H1 (cell line): ENCODE data around the gene EEF1A2. TPM values are rescaled to one million over a fixed set of nuclear protein-coding genes. Genes with fewer than 3 reads are reported as not detected.

ENCODE experiments used
- CTCF ChIA-PET: fragments of 300-600 bp; sonication (Branson Sonifier 250); formaldehyde crosslinking; loops from one replicate; lab custom pipeline; 2021; ENCODE audit not compliant: partially characterized antibody; lab: Charles Lee
- POLR2A ChIA-PET: fragments of 300-600 bp; sonication (Branson Sonifier 250); formaldehyde crosslinking; loops from one replicate; lab custom pipeline; 2021; ENCODE audit warnings: inconsistent platforms; ENCODE audit not compliant: partially characterized antibody; lab: Charles Lee
- DNase-seq, 2 experiments: peaks; one replicate each; pipeline versions ENCODE4 v3.0.0 to v3.0.0-alpha.2; 2010 to 2022; ENCODE audit warnings: low spot score in 2 of 2, low read depth in 1 of 2, mixed read lengths in 1 of 2
- FAIRE-seq: peaks from 2 replicates; lab custom pipeline; 2011; peaks lifted over from hg19 to GRCh38; lab: Jason Lieb, UNC
- H2AFZ ChIP-seq: 2 replicates; pipeline ENCODE4 v1.8.1; 2012; ENCODE audit warnings: low read length, inconsistent platforms
- H2AK5ac ChIP-seq: 2 replicates; pipeline ENCODE4 v1.6.1; 2013; ENCODE audit warnings: low read depth, low read length
- H2BK120ac ChIP-seq: replicated peaks from 2 replicates; pipeline ENCODE3; 2013; ENCODE audit warnings: low read depth, low read length, inconsistent platforms
- H2BK12ac ChIP-seq: 2 replicates; pipeline ENCODE4 v1.6.1; 2013; ENCODE audit warnings: low read depth, low read length
- H2BK15ac ChIP-seq: 2 replicates; pipeline ENCODE4 v1.6.1; 2013; ENCODE audit warnings: low read length
- H2BK20ac ChIP-seq: 2 replicates; pipeline ENCODE4 v1.6.1; 2013; ENCODE audit warnings: low read length
- H2BK5ac ChIP-seq: 2 replicates; pipeline ENCODE4 v1.6.1; 2013; ENCODE audit warnings: low read depth, low read length
- H3K14ac ChIP-seq: 2 replicates; pipeline ENCODE4 v1.6.1; 2013; ENCODE audit warnings: inconsistent platforms; ENCODE audit not compliant: insufficient read length
- H3K18ac ChIP-seq: 2 replicates; pipeline ENCODE4 v1.6.1; 2013; ENCODE audit warnings: low read length; ENCODE audit errors: extremely low read depth
- H3K23ac ChIP-seq: 2 replicates; pipeline ENCODE4 v1.6.1; 2013; ENCODE audit warnings: inconsistent platforms; ENCODE audit not compliant: insufficient read length
- H3K23me2 ChIP-seq: 2 replicates; pipeline ENCODE4 v1.6.1; 2013; ENCODE audit warnings: low read depth, low read length
- H3K27ac ChIP-seq: 2 replicates; pipeline ENCODE4 v1.6.1; 2011; ENCODE audit warnings: low read depth, low read length, inconsistent platforms
- H3K27me3 ChIP-seq, 4 experiments: replicated peaks in 1 of 4; 1 replicate in 1 of 4; 2 replicates in 3 of 4; pipeline versions ENCODE4 v1.6.1 to v1.8.1; 2011 to 2013; ENCODE audit warnings: low read length in 3 of 4, mild to moderate bottlenecking in 3 of 4, inconsistent platforms in 2 of 4, mixed read lengths in 2 of 4, moderate library complexity in 1 of 4; ENCODE audit not compliant: control insufficient read depth in 3 of 4, insufficient read depth in 3 of 4; ENCODE audit errors: extremely low read depth in 1 of 4
- H3K36me3 ChIP-seq, 4 experiments: 2 replicates each; pipeline versions ENCODE4 v1.6.1 to v1.8.1; 2011 to 2013; ENCODE audit warnings: mild to moderate bottlenecking in 4 of 4, low read length in 3 of 4, moderate library complexity in 2 of 4, control low read depth in 1 of 4, inconsistent platforms in 1 of 4; ENCODE audit not compliant: insufficient read depth in 4 of 4, control insufficient read depth in 2 of 4
- H3K4ac ChIP-seq: replicated peaks from 2 replicates; pipeline ENCODE3; 2013; ENCODE audit warnings: low read length, low read depth, mixed read lengths, inconsistent platforms; ENCODE audit not compliant: insufficient read length
- H3K4me1 ChIP-seq, 4 experiments: replicated peaks in 1 of 4; 1 replicate in 1 of 4; 2 replicates in 3 of 4; pipeline versions ENCODE4 v1.6.1 to v1.8.1; 2011 to 2013; ENCODE audit warnings: low read length in 3 of 4, inconsistent platforms in 2 of 4, mixed read lengths in 1 of 4; ENCODE audit not compliant: insufficient read depth in 4 of 4, control insufficient read depth in 3 of 4
- H3K4me2 ChIP-seq, 2 experiments: 2 replicates each; pipeline versions ENCODE4 v1.6.1 to v1.8.1; 2011 to 2013; ENCODE audit warnings: low read depth in 2 of 2, low read length in 2 of 2, control low read depth in 1 of 2, inconsistent platforms in 1 of 2, mild to moderate bottlenecking in 1 of 2; ENCODE audit not compliant: insufficient read depth in 1 of 2
- H3K4me3 ChIP-seq, 4 experiments: fragments of 200-600, 300-600 bp in 1 of 4; sonication (generic), shearing (Covaris generic), sonication (Bioruptor Twin) in 1 of 4; 2 replicates each; pipeline versions ENCODE4 v1.5.1 to v1.8.1; 2011 to 2016; ENCODE audit warnings: low read length in 4 of 4, low read depth in 3 of 4, control low read depth in 2 of 4, inconsistent platforms in 2 of 4, mild to moderate bottlenecking in 2 of 4, mixed read lengths in 1 of 4, moderate library complexity in 1 of 4; ENCODE audit not compliant: insufficient read depth in 2 of 4; ENCODE audit errors: extremely low read depth in 1 of 4
- H3K56ac ChIP-seq: replicated peaks from 2 replicates; pipeline ENCODE3; 2013; ENCODE audit warnings: low read depth, mild to moderate bottlenecking, mixed read lengths, low read length, inconsistent platforms; ENCODE audit not compliant: insufficient read length
- H3K79me1 ChIP-seq: 2 replicates; pipeline ENCODE4 v1.6.1; 2013; ENCODE audit warnings: low read depth, low read length, control low read depth
- H3K79me2 ChIP-seq, 2 experiments: 2 replicates each; pipeline versions ENCODE4 v1.6.1 to v1.8.1; 2012 to 2013; ENCODE audit warnings: low read length in 2 of 2, mild to moderate bottlenecking in 2 of 2, inconsistent platforms in 1 of 2; ENCODE audit not compliant: insufficient read depth in 2 of 2, control insufficient read depth in 1 of 2
- H3K9ac ChIP-seq, 4 experiments: replicated peaks in 1 of 4; 1 replicate in 1 of 4; 2 replicates in 3 of 4; pipeline versions ENCODE4 v1.6.1 to v1.8.1; 2011 to 2013; ENCODE audit warnings: low read depth in 3 of 4, low read length in 3 of 4, control low read depth in 2 of 4, mild to moderate bottlenecking in 2 of 4, moderate library complexity in 2 of 4, inconsistent platforms in 1 of 4; ENCODE audit errors: extremely low read depth in 1 of 4
- H3K9me3 ChIP-seq, 2 experiments: 2 replicates each; pipeline versions ENCODE4 v1.6.1 to v1.8.1; 2012 to 2013; ENCODE audit warnings: mild to moderate bottlenecking in 2 of 2, moderate library complexity in 2 of 2, control low read depth in 1 of 2, inconsistent platforms in 1 of 2, low read depth in 1 of 2, low read length in 1 of 2, mixed read lengths in 1 of 2; ENCODE audit not compliant: insufficient read depth in 2 of 2
- H4K20me1 ChIP-seq, 2 experiments: replicated peaks in 1 of 2; 2 replicates each; pipeline versions ENCODE3 to v1.8.1; 2011 to 2013; ENCODE audit warnings: inconsistent platforms in 2 of 2, low read length in 2 of 2, mild to moderate bottlenecking in 1 of 2; ENCODE audit not compliant: insufficient read depth in 2 of 2, control insufficient read depth in 1 of 2
- H4K5ac ChIP-seq: 2 replicates; pipeline ENCODE4 v1.6.1; 2013; ENCODE audit warnings: low read length, low read depth, mixed read lengths, inconsistent platforms; ENCODE audit not compliant: insufficient read length
- H4K8ac ChIP-seq: 2 replicates; pipeline ENCODE4 v1.8.0; 2013; ENCODE audit warnings: mild to moderate bottlenecking, moderate library complexity, low read length, inconsistent platforms; ENCODE audit not compliant: insufficient read depth; ENCODE audit errors: extremely low read depth
- H4K91ac ChIP-seq: replicated peaks from 2 replicates; pipeline ENCODE3; 2013; ENCODE audit warnings: low read length, mixed read lengths, inconsistent platforms; ENCODE audit not compliant: insufficient read length
- ASH2L ChIP-seq: fragments of 200-600, 300-600 bp; sonication (generic); IDR thresholded peaks from one replicate; pipeline ENCODE4 v1.7.1; 2017; ENCODE audit warnings: low read length
- EP300 ChIP-seq, 2 experiments: IDR thresholded peaks; 1 replicate in 1 of 2; 2 replicates in 1 of 2; pipeline ENCODE4 v1.6.1; 2011 to 2012; ENCODE audit warnings: low read depth in 2 of 2, low read length in 2 of 2, mild to moderate bottlenecking in 2 of 2, borderline replicate concordance in 1 of 2, inconsistent platforms in 1 of 2, moderate library complexity in 1 of 2
- GTF2F1 ChIP-seq: IDR thresholded peaks from 2 replicates; pipeline ENCODE4 v1.6.1; 2012; ENCODE audit warnings: low read depth, low read length, improper control_type of control experiment, borderline replicate concordance
- HDAC2 ChIP-seq, 2 experiments: fragments of 300-600 bp in 1 of 2; sonication (generic) in 1 of 2; IDR thresholded peaks; 2 replicates each; pipeline ENCODE4 v1.6.1; 2011 to 2012; ENCODE audit warnings: low read depth in 2 of 2, low read length in 2 of 2, mild to moderate bottlenecking in 2 of 2, moderate library complexity in 2 of 2, borderline replicate concordance in 1 of 2, inconsistent platforms in 1 of 2
- JUN ChIP-seq: IDR thresholded peaks from 2 replicates; pipeline ENCODE4 v1.6.1; 2011; ENCODE audit warnings: low read depth, mild to moderate bottlenecking, improper control_type of control experiment, low read length
- JUND ChIP-seq: IDR thresholded peaks from 2 replicates; pipeline ENCODE4 v1.6.1; 2011; ENCODE audit warnings: mild to moderate bottlenecking, improper control_type of control experiment, low read length
- MAFK ChIP-seq: IDR thresholded peaks from 2 replicates; pipeline ENCODE4 v1.6.1; 2012; ENCODE audit warnings: low read depth, mild to moderate bottlenecking, improper control_type of control experiment, low read length
- RXRA ChIP-seq: IDR thresholded peaks from 2 replicates; pipeline ENCODE4 v1.6.1; 2011; ENCODE audit warnings: low read depth, mild to moderate bottlenecking, low read length, moderate library complexity; ENCODE audit not compliant: insufficient read depth
- SAP30 ChIP-seq: fragments of 300-600 bp; sonication (generic); IDR thresholded peaks from 2 replicates; pipeline ENCODE4 v1.7.1; 2012; ENCODE audit warnings: low read length, moderate library complexity, mild to moderate bottlenecking, inconsistent platforms; ENCODE audit not compliant: insufficient read depth, insufficient replicate concordance
- SIRT6 ChIP-seq: IDR thresholded peaks from one replicate; pipeline ENCODE4 v1.7.1; 2012; ENCODE audit warnings: low read length, inconsistent platforms
- SP2 ChIP-seq: IDR thresholded peaks from 2 replicates; pipeline ENCODE4 v1.6.1; 2012; ENCODE audit warnings: mild to moderate bottlenecking, low read length, inconsistent platforms
- SRF ChIP-seq: IDR thresholded peaks from 2 replicates; pipeline ENCODE4 v1.6.1; 2011; ENCODE audit warnings: mild to moderate bottlenecking, low read depth, low read length, moderate library complexity
- WGBS, 2 experiments: shearing (Covaris generic) in 1 of 2; methylation state at CpG; one replicate each; pipeline versions ENCODE4 v1.1.6 to v1.1.7; 2013 to 2015; ENCODE audit warnings: low lambda C conversion rate in 2 of 2, mixed read lengths in 2 of 2, inconsistent platforms in 1 of 2, low coverage in 1 of 2, missing lambda C conversion rate in 1 of 2; ENCODE audit not compliant: insufficient replicate concordance in 2 of 2, insufficient coverage in 1 of 2, insufficient read length in 1 of 2; ENCODE audit errors: extremely low coverage in 1 of 2, missing lambda C conversion rate in 1 of 2; 5-methylcytosine and 5-hydroxymethylcytosine counted together
- polyA plus RNA-seq, 7 experiments: library from polyadenylated mRNA; depleted of rRNA in 3 of 7; stranded (reverse) in 5 of 7; unstranded in 2 of 7; fragments of >200 nt in 5 of 7; fragments of 200-250 nt in 2 of 7; gene quantifications; 1 replicate in 5 of 7; 2 replicates in 1 of 7; 4 replicates in 1 of 7; pipeline versions ENCODE4 v1.2.1 to v1.2.3, GENCODE V29; 2011 to 2013; ENCODE audit warnings: missing spikeins in 2 of 7, mixed read lengths in 2 of 7
- total RNA-seq: library from RNA; stranded (reverse); fragmentation: NEBNext Ultra II Directional; extraction: Animal tissue kit (Norgen Biotek cat#: 25700); gene quantifications from 2 replicates; pipeline ENCODE4 v1.2.1, GENCODE V29; 2021

Gene EEF1A2
- total and polyA plus RNA-seq, 2 of the 8 experiments (the other 6 are each of a cell fraction or from before 2014, with no cell fraction given), result 7.4 to 25.8 TPM

DNA sequence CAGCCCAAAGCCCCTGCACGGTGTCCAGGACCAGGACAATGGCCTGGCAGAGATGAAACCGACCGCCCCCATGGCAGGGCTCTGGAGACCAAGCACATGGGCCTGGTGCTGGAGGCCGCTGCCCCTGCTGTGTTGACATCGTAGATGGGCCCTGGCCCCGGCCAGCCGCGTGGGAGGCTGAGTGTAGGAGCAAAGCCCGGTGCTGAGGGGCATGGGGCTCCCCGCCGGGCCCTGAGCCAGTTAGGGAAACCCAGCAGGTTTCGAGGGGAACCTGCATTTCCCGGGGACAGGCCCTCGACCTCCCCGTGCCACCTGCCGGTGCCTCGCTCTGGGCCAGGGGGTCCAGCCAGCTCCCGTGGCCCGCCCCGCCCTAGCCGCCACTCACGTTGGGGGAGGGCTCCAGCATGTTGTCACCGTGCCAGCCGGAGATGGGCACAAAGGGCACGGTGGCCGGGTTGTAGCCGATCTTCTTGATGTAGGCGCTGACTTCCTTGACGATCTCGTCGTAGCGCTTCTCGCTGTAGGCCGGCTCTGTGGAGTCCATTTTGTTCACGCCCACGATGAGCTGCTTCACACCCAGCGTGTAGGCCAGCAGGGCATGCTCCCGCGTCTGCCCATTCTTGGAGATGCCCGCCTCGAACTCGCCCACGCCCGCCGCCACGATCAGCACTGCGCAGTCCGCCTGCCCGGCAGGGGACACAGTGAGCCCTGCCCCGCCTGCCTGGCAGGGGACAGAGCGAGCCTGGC is 4.3 kb downstream of the EEF1A2 start:
- Histone ChIP-seq H3K14ac (no peak overlapping the region), H3K9ac (no peak overlapping the region), H3K4ac (no peak overlapping the region), H3K27ac (no peak overlapping the region), H3K79me2 (no peaks in the 10 kb centered on the region), H4K91ac (no peak overlapping the region), H3K4me1 (peaks cover 0 to 21% (median 10%) of the 10 kb centered on the region in 4 experiments; a peak in 6 of 7 replicates), H3K9me3 (no peaks in the 10 kb centered on the region), H2BK5ac (no peak overlapping the region), H4K8ac (no peak overlapping the region), H2AFZ (no peak overlapping the region), H3K23ac (no peak overlapping the region), H3K56ac (no peak overlapping the region), H2BK120ac (no peak overlapping the region), H3K79me1 (no peaks in the 10 kb centered on the region), H2BK15ac (no peak overlapping the region)
- CTCF ChIA-PET, result interaction anchor here (0.6 to 1.5 kb wide), 4 partner anchors 52 to 323 kb away, joined by 3 to 6 read pairs (median 3); no protein-coding TSS in a partner anchor
- WGBS, 2 experiments, result 92% methylated on average over 45 of the region's 51 CpGs; no CpG with 5 or more reads in 1 of the 2 experiments
- TF ChIP-seq HDAC2 (IDR thresholded peaks at IDR 0.05; ENCODE audit: borderline replicate concordance in 1 of 2, low read depth in 2 of 2, low read length in 2 of 2) (no peak), MAFK (no peak), SRF (no peak), JUND (no peak), EP300 (IDR thresholded peaks at IDR 0.05; ENCODE audit: borderline replicate concordance in 1 of 2, low read depth in 2 of 2, low read length in 2 of 2) (no peak), SAP30 (no peak), ASH2L (no peak), SP2 (no peak), JUN (no peak), GTF2F1 (no peak), RXRA (no peak), SIRT6 (no peak)
- TF ChIP-seq, all 59 proteins: peak for 0
- Histone ChIP-seq H3K36me3 (peaks cover 0 to 8% (median 1%) of the 10 kb centered on the region in 4 experiments; a peak in 5 of 8 replicates), H4K20me1 (peaks cover 0 to 10% of the 10 kb centered on the region in 2 experiments), H2AK5ac (no peak overlapping the region), H3K4me3 (no peak overlapping the region), H3K23me2 (peaks cover 18% of the 10 kb centered on the region; the same call in 1 of the 2 replicates), H3K18ac (no peak overlapping the region), H3K27me3 (peaks cover 6 to 33% (median 31%) of the 10 kb centered on the region in 4 experiments), H4K5ac (no peak overlapping the region), H2BK20ac (no peak overlapping the region), H2BK12ac (no peak overlapping the region), H3K4me2 (no peak overlapping the region)
- no peak for DNase-seq
- no peak for FAIRE-seq
- POLR2A ChIA-PET, result interaction anchor here (2.2 kb wide), 1 partner anchor 27 kb away, joined by 6 read pairs; the partner anchor contains the start of gene PPDPF
